WTC11 (cell line): ENCODE results near the gene ANKRD18A. TPM values are rescaled to one million over a fixed set of nuclear protein-coding genes. Genes with fewer than 3 reads are reported as not detected.

Experiments used
- ATAC-seq: fragments of 200-7000 bp; cut with Tn5 transposase; 2 replicates; pipeline ENCODE4 v1.10.0; 2021; ENCODE audit warnings: mild to moderate bottlenecking, moderate library complexity
- CTCF ChIA-PET: fragments of 300-600 bp; sonication (Branson Sonifier 250); formaldehyde crosslinking; loops from one replicate; lab custom pipeline; 2021; ENCODE audit warnings: antibody characterized with exemption; lab: Charles Lee
- POLR2A ChIA-PET: fragments of 350-600 bp; sonication (Branson Sonifier 250); formaldehyde crosslinking; loops from one replicate; lab custom pipeline; 2021; ENCODE audit warnings: antibody characterized with exemption; lab: Charles Lee
- DNase-seq: peaks from one replicate; pipeline ENCODE4 v3.0.0; 2021; ENCODE audit warnings: low spot score
- H3K27ac Mint-ChIP-seq: 2 replicates; pipeline ENCODE4 v1.8.0; 2021; ENCODE audit warnings: mixed read lengths
- H3K27me3 Mint-ChIP-seq: 2 replicates; pipeline ENCODE4 v1.8.0; 2021; ENCODE audit warnings: low read depth, mild to moderate bottlenecking, moderate library complexity, mixed read lengths
- H3K36me3 Mint-ChIP-seq: 2 replicates; pipeline ENCODE4 v1.8.0; 2021; ENCODE audit warnings: mixed read lengths
- H3K4me1 Mint-ChIP-seq: 2 replicates; pipeline ENCODE4 v1.8.0; 2022; ENCODE audit warnings: mixed read lengths
- H3K4me3 Mint-ChIP-seq: 2 replicates; pipeline ENCODE4 v1.8.0; 2021; ENCODE audit warnings: mild to moderate bottlenecking, moderate library complexity, mixed read lengths
- H3K9me3 Mint-ChIP-seq: 2 replicates; pipeline ENCODE4 v1.8.0; 2021; ENCODE audit warnings: mixed read lengths
- CBFB ChIP-seq: sonication (generic); formaldehyde crosslinking; IDR thresholded peaks from 2 replicates; pipeline ENCODE4 v1.8.1; 2022; ENCODE audit warnings: mild to moderate bottlenecking, low read depth, missing genetic modification reagents
- CREB1 ChIP-seq: sonication (generic); formaldehyde crosslinking; IDR thresholded peaks from 2 replicates; pipeline ENCODE4 v1.8.0; 2023; ENCODE audit warnings: mild to moderate bottlenecking, missing genetic modification reagents
- E2F4 ChIP-seq: sonication (generic); formaldehyde crosslinking; IDR thresholded peaks from 2 replicates; pipeline ENCODE4 v1.8.1; 2022; ENCODE audit warnings: low read depth, mild to moderate bottlenecking, moderate library complexity, missing genetic modification reagents, borderline replicate concordance
- E2F5 ChIP-seq: sonication (generic); formaldehyde crosslinking; IDR thresholded peaks from 2 replicates; pipeline ENCODE4 v1.8.1; 2022; ENCODE audit warnings: mild to moderate bottlenecking, moderate library complexity, missing genetic modification reagents
- FOXK1 ChIP-seq: sonication (generic); formaldehyde crosslinking; IDR thresholded peaks from 2 replicates; pipeline ENCODE4 v1.8.0; 2022; ENCODE audit warnings: mild to moderate bottlenecking, moderate library complexity, missing genetic modification reagents
- GRHL2 ChIP-seq: fragments of 250-450 bp; sonication (Bioruptor Pico); IDR thresholded peaks from 2 replicates; pipeline ENCODE4 v1.8.0; 2022; ENCODE audit warnings: mild to moderate bottlenecking, moderate library complexity; ENCODE audit not compliant: insufficient replicate concordance, severe bottlenecking
- HMGXB4 ChIP-seq: sonication (generic); formaldehyde crosslinking; IDR thresholded peaks from 2 replicates; pipeline ENCODE4 v1.8.1; 2023; ENCODE audit warnings: mild to moderate bottlenecking, moderate library complexity, missing genetic modification reagents
- MAX ChIP-seq: sonication (generic); formaldehyde crosslinking; IDR thresholded peaks from 2 replicates; pipeline ENCODE4 v1.8.0; 2022; ENCODE audit warnings: mild to moderate bottlenecking, missing genetic modification reagents
- MXD4 ChIP-seq: fragments of 250-450 bp; sonication (Bioruptor Pico); IDR thresholded peaks from 2 replicates; pipeline ENCODE4 v1.8.0; 2021; ENCODE audit warnings: mild to moderate bottlenecking, moderate library complexity, borderline replicate concordance
- NR1H2 ChIP-seq: sonication (generic); formaldehyde crosslinking; IDR thresholded peaks from 2 replicates; pipeline ENCODE4 v1.9.0; 2021; ENCODE audit warnings: mild to moderate bottlenecking, moderate library complexity, missing genetic modification reagents
- NR3C1 ChIP-seq: sonication (generic); formaldehyde crosslinking; conservative IDR thresholded peaks from 2 replicates; pipeline ENCODE4 v1.8.1; 2023; ENCODE audit warnings: low read depth, mild to moderate bottlenecking, missing genetic modification reagents
- PRDM15 ChIP-seq: sonication (generic); formaldehyde crosslinking; IDR thresholded peaks from 2 replicates; pipeline ENCODE4 v1.8.0; 2022; ENCODE audit warnings: missing genetic modification reagents
- PRRX2 ChIP-seq: fragments of 250-450 bp; sonication (Bioruptor Pico); IDR thresholded peaks from 2 replicates; pipeline ENCODE4 v1.8.0; 2021; ENCODE audit warnings: mild to moderate bottlenecking
- RELA ChIP-seq: sonication (generic); formaldehyde crosslinking; IDR thresholded peaks from 2 replicates; pipeline ENCODE4 v1.8.1; 2022; ENCODE audit warnings: missing genetic modification reagents, mild to moderate bottlenecking, borderline replicate concordance
- SMAD3 ChIP-seq: sonication (generic); formaldehyde crosslinking; IDR thresholded peaks from 2 replicates; pipeline ENCODE4 v1.8.0; 2022; ENCODE audit warnings: missing genetic modification reagents, mild to moderate bottlenecking, borderline replicate concordance
- SOX15 ChIP-seq: fragments of 250-450 bp; sonication (Bioruptor Pico); IDR thresholded peaks from 2 replicates; pipeline ENCODE4 v1.9.0; 2021; ENCODE audit warnings: mild to moderate bottlenecking
- TCF7 ChIP-seq: sonication (generic); formaldehyde crosslinking; IDR thresholded peaks from 2 replicates; pipeline ENCODE4 v1.8.0; 2022; ENCODE audit warnings: mild to moderate bottlenecking, low read depth, missing genetic modification reagents, moderate library complexity
- TEAD1 ChIP-seq: sonication (generic); formaldehyde crosslinking; IDR thresholded peaks from 2 replicates; pipeline ENCODE4 v1.8.0; 2022; ENCODE audit warnings: mild to moderate bottlenecking, missing genetic modification reagents
- ZBTB21 ChIP-seq: sonication (generic); formaldehyde crosslinking; IDR thresholded peaks from 2 replicates; pipeline ENCODE4 v1.8.1; 2023; ENCODE audit warnings: mild to moderate bottlenecking, missing genetic modification reagents, borderline replicate concordance
- ZNF138 ChIP-seq: sonication (generic); formaldehyde crosslinking; conservative IDR thresholded peaks from 2 replicates; pipeline ENCODE4 v1.8.1; 2022; ENCODE audit warnings: mild to moderate bottlenecking, moderate library complexity, missing genetic modification reagents
- ZNF263 ChIP-seq: sonication (generic); formaldehyde crosslinking; IDR thresholded peaks from 2 replicates; pipeline ENCODE4 v1.8.1; 2022; ENCODE audit warnings: low read depth, mild to moderate bottlenecking, moderate library complexity, missing genetic modification reagents
- ZNF281 ChIP-seq: sonication (generic); formaldehyde crosslinking; IDR thresholded peaks from 2 replicates; pipeline ENCODE4 v1.8.0; 2023; ENCODE audit warnings: mild to moderate bottlenecking, missing genetic modification reagents
- ZNF317 ChIP-seq: sonication (generic); formaldehyde crosslinking; IDR thresholded peaks from 2 replicates; pipeline ENCODE4 v1.8.1; 2023; ENCODE audit warnings: low read depth, mild to moderate bottlenecking, moderate library complexity, missing genetic modification reagents, borderline replicate concordance
- ZNF396 ChIP-seq: fragments of 250-450 bp; sonication (Bioruptor Pico); IDR thresholded peaks from 2 replicates; pipeline ENCODE4 v1.8.0; 2021; ENCODE audit warnings: mild to moderate bottlenecking, moderate library complexity, borderline replicate concordance
- ZNF416 ChIP-seq: fragments of 250-450 bp; sonication (Bioruptor Pico); IDR thresholded peaks from 2 replicates; pipeline ENCODE4 v1.9.0; 2021; ENCODE audit warnings: mild to moderate bottlenecking, inconsistent platforms
- total RNA-seq: library from RNA; stranded (reverse); gene quantifications from 3 replicates; pipeline ENCODE4 v1.2.3, GENCODE V29; 2021

ANKRD18A gene
- total RNA-seq, 1 experiment from 2014 or later: 15.7 TPM

GRCh38 chr9:38639577-38639940 is 19.2 kb upstream of the ANKRD18A start:
- H3K4me1 Mint-ChIP-seq: peaks cover 25% of the 10 kb centered on the region
- no peak for TF ChIP-seq ZNF317 (CRISPR knock-in tag)
- TF ChIP-seq NR1H2 (CRISPR knock-in tag): no peak
- no peak for TF ChIP-seq CBFB (CRISPR knock-in tag)
- TF ChIP-seq CREB1 (CRISPR knock-in tag): no peak
- no peak for TF ChIP-seq RELA (CRISPR knock-in tag)
- no peak for TF ChIP-seq NR3C1 (CRISPR knock-in tag)
- no peak for TF ChIP-seq HMGXB4
- no peak for TF ChIP-seq ZNF396 (CRISPR knock-in tag)
- no peak for TF ChIP-seq ZNF263 (CRISPR knock-in tag)
- no peak for TF ChIP-seq ZNF138 (CRISPR knock-in tag)
- no peak for TF ChIP-seq SMAD3 (CRISPR knock-in tag)
- TF ChIP-seq MAX (CRISPR knock-in tag): no peak
- TF ChIP-seq ZNF416 (CRISPR knock-in tag): no peak
- no peak for TF ChIP-seq TEAD1 (CRISPR knock-in tag)
- TF ChIP-seq FOXK1 (CRISPR knock-in tag): no peak
- TF ChIP-seq PRDM15 (CRISPR knock-in tag): no peak
- no peak for TF ChIP-seq TCF7 (CRISPR knock-in tag)
- TF ChIP-seq E2F5 (CRISPR knock-in tag): no peak
- TF ChIP-seq MXD4: no peak
- no peak for TF ChIP-seq PRRX2 (CRISPR knock-in tag)
- TF ChIP-seq, all 79 proteins: peak for 0
- ATAC-seq: no peak
- no peak overlapping the region for H3K27ac Mint-ChIP-seq
- peaks cover 5% of the 10 kb centered on the region for H3K9me3 Mint-ChIP-seq
- no peak overlapping the region for H3K4me3 Mint-ChIP-seq
- no peaks in the 10 kb centered on the region; the same call in 1 of the 2 replicates for H3K27me3 Mint-ChIP-seq
- no peak for DNase-seq
- no peaks in the 10 kb centered on the region for H3K36me3 Mint-ChIP-seq
- ChIA-PET POLR2A (no interaction called here), CTCF (no interaction called here)

- Mint-ChIP-seq H3K9me3 (peaks cover 5% of the 10 kb centered on the region), H3K27ac (no peak overlapping the region), H3K4me3 (no peak overlapping the region), H3K27me3 (no peaks in the 10 kb centered on the region; the same call in 1 of the 2 replicates), H3K36me3 (no peaks in the 10 kb centered on the region), H3K4me1 (peaks cover 25% of the 10 kb centered on the region)
- no peak for DNase-seq
- ChIA-PET CTCF (no interaction called here), POLR2A (no interaction called here)
- ATAC-seq: no peak
- TF ChIP-seq E2F4 (CRISPR knock-in tag) (no peak), ZBTB21 (CRISPR knock-in tag) (no peak), E2F5 (CRISPR knock-in tag) (no peak), ZNF281 (CRISPR knock-in tag) (no peak), GRHL2 (CRISPR knock-in tag) (no peak), SOX15 (no peak), CREB1 (CRISPR knock-in tag) (no peak)
These were observed 18.6 kb upstream of the ANKRD18A start for GRCh38 chr9:38638881-38639576.
